ENCODE data around the gene COL16A1.

COL16A1 gene

DNA sequence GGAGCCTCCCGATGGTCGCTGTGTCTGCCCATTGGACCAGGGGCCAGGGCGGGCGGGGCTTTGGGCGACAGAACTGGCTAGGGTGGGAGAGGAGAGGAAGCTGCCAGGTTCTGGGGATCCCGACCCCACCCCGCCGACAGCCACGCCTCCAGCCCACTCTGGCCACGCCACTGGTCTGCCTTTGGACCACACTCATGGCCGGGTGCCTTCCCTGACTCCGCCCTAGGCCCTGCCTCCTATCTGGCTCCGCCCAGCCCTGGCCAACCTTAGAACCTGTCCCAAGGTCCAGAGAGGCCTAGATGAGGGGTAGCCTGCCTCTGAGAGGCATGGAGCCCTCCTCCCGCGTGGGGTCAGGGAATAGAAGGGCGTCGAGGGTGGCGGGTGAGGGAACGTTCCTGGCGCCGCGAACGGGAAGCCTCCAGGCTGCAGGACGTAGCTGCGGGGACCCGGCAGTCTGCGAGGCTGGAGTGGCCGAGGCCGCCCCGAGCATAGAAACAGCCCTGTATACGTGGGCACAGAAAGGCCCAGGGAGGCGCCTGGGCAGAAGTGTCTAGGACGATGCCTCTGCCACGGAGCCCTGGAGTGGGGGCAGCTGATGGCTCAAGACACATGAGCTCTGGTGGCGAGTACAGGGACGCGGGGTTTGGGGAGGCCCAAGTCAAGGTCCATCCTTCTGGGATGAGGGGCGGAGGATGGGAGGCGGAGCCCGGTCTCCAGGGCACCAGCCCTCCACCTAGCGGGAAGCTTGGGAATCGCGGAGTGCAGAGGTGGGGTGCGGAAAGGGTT lies 11.5 kb upstream of the COL16A1 start:
- DNase-seq (ENCODE audit: extremely low spot score): peak; percentile 96
- POLR2A ChIA-PET: interaction anchor here (1.0 to 2.3 kb wide), 7 partner anchors 11 to 74 kb away, joined by 3 to 20 read pairs (median 8); partner anchors contain the start of gene COL16A1
- CTCF ChIA-PET: interaction anchor here (0.6 to 3.2 kb wide), 13 partner anchors 9 to 239 kb away, joined by 3 to 18 read pairs (median 7); partner anchors contain the start of gene COL16A1

DNA sequence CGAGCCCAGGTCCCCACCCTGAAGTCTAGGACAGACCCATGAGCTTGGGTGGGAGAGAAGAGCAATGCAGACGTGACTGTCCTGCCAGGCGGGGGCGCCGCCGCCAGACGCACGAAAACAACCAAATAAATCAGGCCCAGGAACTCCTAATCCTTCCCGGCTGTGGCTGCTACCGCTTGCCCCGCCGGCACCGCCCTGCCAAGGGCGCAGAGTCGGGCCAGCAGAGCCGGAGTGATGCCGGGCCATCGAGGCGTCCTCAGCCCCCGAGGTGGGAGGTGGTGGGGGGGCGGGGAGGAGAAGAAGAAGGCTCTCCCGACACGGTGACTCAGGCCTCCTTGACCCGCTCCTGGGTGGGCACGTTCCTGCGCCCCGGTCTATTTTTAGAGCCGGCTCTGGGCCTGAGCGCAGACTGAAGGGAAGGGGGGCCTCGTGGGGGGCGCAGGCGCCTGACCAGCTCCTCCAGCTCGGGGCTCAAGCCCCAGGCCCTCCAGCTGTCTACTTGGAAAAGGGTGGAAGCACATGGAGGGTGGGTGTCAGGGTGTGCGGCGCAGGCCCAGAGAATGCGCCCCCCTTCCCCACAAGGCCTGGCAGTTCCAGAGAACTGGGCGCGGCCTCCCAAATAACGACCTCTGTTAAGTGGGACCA lies 10.7 kb upstream of the COL16A1 start:
- CTCF ChIA-PET: interaction anchor here (0.7 to 3.2 kb wide), 12 partner anchors 10 to 478 kb away, joined by 3 to 18 read pairs (median 5); partner anchors contain the start of gene COL16A1
- DNase-seq (ENCODE audit: extremely low spot score): peak; percentile 83
- no peak for TF ChIP-seq BHLHE40 (IDR thresholded peaks at IDR 0.05; ENCODE audit: borderline replicate concordance)
- TF ChIP-seq, protein P1, sequence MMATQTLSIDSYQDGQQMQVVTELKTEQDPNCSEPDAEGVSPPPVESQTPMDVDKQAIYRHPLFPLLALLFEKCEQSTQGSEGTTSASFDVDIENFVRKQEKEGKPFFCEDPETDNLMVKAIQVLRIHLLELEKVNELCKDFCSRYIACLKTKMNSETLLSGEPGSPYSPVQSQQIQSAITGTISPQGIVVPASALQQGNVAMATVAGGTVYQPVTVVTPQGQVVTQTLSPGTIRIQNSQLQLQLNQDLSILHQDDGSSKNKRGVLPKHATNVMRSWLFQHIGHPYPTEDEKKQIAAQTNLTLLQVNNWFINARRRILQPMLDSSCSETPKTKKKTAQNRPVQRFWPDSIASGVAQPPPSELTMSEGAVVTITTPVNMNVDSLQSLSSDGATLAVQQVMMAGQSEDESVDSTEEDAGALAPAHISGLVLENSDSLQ (IDR thresholded peaks at IDR 0.05): peak; percentile 70
- POLR2A ChIA-PET: interaction anchor here (1.0 to 2.3 kb wide), 3 partner anchors 10 to 14 kb away, joined by 3 to 20 read pairs (median 10); partner anchors contain the start of gene COL16A1

More for the DNA sequence above, 11.5 kb upstream of the COL16A1 start:
- TF ChIP-seq L3MBTL2 (conservative IDR thresholded peaks at IDR 0.05) (peak; percentile 64), HDGF (IDR thresholded peaks at IDR 0.05; ENCODE audit: borderline replicate concordance) (peak; percentile 71; the same call in 1 of the 2 replicates), LEF1 (IDR thresholded peaks at IDR 0.05; ENCODE audit: borderline replicate concordance) (no peak)
- TF ChIP-seq, protein P1 (IDR thresholded peaks at IDR 0.05): no peak

DNA sequence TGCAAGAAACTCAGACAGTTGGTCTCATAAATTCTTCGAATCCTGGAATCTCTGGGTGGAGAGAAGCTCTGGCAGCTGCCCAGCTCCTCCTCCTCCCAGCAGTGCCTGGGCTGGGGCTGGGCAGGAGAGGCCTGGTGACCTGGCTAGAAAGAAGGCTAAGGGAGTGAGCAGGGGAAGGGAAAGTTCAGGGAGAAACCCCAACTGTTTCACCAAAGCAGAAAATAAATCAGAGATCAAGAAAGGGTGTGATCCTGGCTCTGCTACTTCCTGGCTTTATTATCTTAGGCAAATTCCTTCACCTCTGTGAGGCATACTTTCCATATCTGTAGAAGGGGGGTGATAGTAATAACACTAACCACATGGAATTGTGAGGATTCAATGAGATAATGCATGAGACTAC lies 8.8 kb upstream of the COL16A1 start:
- ChIA-PET CTCF (interaction anchor here (0.6 to 1.2 kb wide), 4 partner anchors 45 to 228 kb away, joined by 3 read pairs; no protein-coding TSS in a partner anchor), POLR2A (no interaction called here)
- TF ChIP-seq TARDBP (IDR thresholded peaks at IDR 0.05) (no peak), BHLHE40 (IDR thresholded peaks at IDR 0.05; ENCODE audit: borderline replicate concordance) (no peak), SP1 (IDR thresholded peaks at IDR 0.05) (no peak), FOXK2 (IDR thresholded peaks at IDR 0.05) (no peak), ZNF384 (IDR thresholded peaks at IDR 0.05) (no peak), HDGF (IDR thresholded peaks at IDR 0.05; ENCODE audit: borderline replicate concordance) (no peak), ARNT (IDR thresholded peaks at IDR 0.05) (no peak), CTBP1 (IDR thresholded peaks at IDR 0.05; ENCODE audit: borderline replicate concordance) (no peak), FOXA1 (IDR thresholded peaks at IDR 0.05) (no peak), NFRKB (IDR thresholded peaks at IDR 0.05) (no peak), LEF1 (IDR thresholded peaks at IDR 0.05; ENCODE audit: borderline replicate concordance) (no peak), L3MBTL2 (conservative IDR thresholded peaks at IDR 0.05) (no peak), FOXM1 (IDR thresholded peaks at IDR 0.05; ENCODE audit: borderline replicate concordance) (no peak), SUZ12 (IDR thresholded peaks at IDR 0.05) (no peak), ELF4 (IDR thresholded peaks at IDR 0.05) (no peak)
- TF ChIP-seq, protein P1 (IDR thresholded peaks at IDR 0.05): no peak
- DNase-seq (ENCODE audit: extremely low spot score): no peak

DNA sequence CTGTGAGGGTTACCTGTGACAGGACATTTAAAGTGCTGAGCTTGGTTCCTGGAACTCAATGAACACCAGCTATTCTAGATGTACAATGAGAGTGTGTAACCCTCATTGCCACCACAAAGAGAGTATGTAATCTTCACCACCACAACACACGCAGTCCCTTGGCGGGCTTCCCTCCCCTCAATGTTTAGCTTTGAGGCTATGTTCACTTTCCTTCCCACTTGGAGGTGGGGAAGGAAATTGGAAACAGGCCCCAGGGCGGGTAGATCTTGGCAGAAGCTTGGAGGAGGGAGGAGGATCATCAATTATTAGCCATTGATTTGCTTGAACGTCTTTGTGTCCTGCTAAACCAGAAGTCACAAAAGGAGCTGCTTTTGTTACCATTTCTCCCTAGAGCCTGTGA lies 8.3 kb upstream of the COL16A1 start:
- ChIA-PET CTCF (interaction anchor here (0.6 to 1.2 kb wide), 6 partner anchors 36 to 228 kb away, joined by 3 to 7 read pairs (median 3); no protein-coding TSS in a partner anchor), POLR2A (no interaction called here)
- no peak for DNase-seq (ENCODE audit: extremely low spot score)
- no peak for TF ChIP-seq NFRKB (IDR thresholded peaks at IDR 0.05)
- TF ChIP-seq LEF1 (IDR thresholded peaks at IDR 0.05; ENCODE audit: borderline replicate concordance): no peak
- TF ChIP-seq ARNT (IDR thresholded peaks at IDR 0.05): no peak
- TF ChIP-seq SP1 (IDR thresholded peaks at IDR 0.05): no peak
- TF ChIP-seq L3MBTL2 (conservative IDR thresholded peaks at IDR 0.05): no peak
- TF ChIP-seq FOXK2 (IDR thresholded peaks at IDR 0.05): no peak
- TF ChIP-seq ELF4 (IDR thresholded peaks at IDR 0.05): no peak
- no peak for TF ChIP-seq ZNF384 (IDR thresholded peaks at IDR 0.05)
- no peak for TF ChIP-seq BHLHE40 (IDR thresholded peaks at IDR 0.05; ENCODE audit: borderline replicate concordance)
- no peak for TF ChIP-seq TARDBP (IDR thresholded peaks at IDR 0.05)
- no peak for TF ChIP-seq CTBP1 (IDR thresholded peaks at IDR 0.05; ENCODE audit: borderline replicate concordance)
- TF ChIP-seq FOXA1 (IDR thresholded peaks at IDR 0.05): no peak
- no peak for TF ChIP-seq HDGF (IDR thresholded peaks at IDR 0.05; ENCODE audit: borderline replicate concordance)
- TF ChIP-seq FOXM1 (IDR thresholded peaks at IDR 0.05; ENCODE audit: borderline replicate concordance): no peak
- TF ChIP-seq, protein P1 (IDR thresholded peaks at IDR 0.05): no peak
- no peak for TF ChIP-seq SUZ12 (IDR thresholded peaks at IDR 0.05)

DNA sequence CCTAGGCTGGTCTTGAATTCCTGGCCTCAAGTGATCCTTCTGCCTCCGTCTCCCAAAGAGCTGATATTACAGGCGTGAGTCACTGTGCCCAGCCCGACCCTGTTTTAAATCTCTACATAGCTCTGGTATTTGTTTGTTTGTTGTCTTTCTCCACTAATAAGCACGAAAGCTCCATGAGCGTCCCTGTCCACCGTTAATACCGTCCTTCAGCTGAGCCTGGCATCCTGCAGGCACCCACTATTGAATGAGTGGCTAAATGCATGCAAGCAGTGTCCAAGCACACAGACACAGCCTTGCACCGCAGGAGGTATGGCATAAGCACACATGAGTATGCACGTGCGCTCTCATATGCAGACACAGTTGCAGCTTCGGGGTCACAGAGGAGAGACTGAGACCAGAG lies 4.5 kb upstream of the COL16A1 start:
- ChIA-PET POLR2A (no interaction called here), CTCF (no interaction called here)
- no peak for TF ChIP-seq L3MBTL2 (conservative IDR thresholded peaks at IDR 0.05)
- TF ChIP-seq ARNT (IDR thresholded peaks at IDR 0.05): no peak
- TF ChIP-seq TARDBP (IDR thresholded peaks at IDR 0.05): no peak
- TF ChIP-seq LEF1 (IDR thresholded peaks at IDR 0.05; ENCODE audit: borderline replicate concordance): no peak
- TF ChIP-seq HDGF (IDR thresholded peaks at IDR 0.05; ENCODE audit: borderline replicate concordance): no peak
- TF ChIP-seq, protein P1 (IDR thresholded peaks at IDR 0.05): no peak
- no peak for TF ChIP-seq CTBP1 (IDR thresholded peaks at IDR 0.05; ENCODE audit: borderline replicate concordance)
- no peak for TF ChIP-seq FOXA1 (IDR thresholded peaks at IDR 0.05)
- DNase-seq (ENCODE audit: extremely low spot score): no peak

All from HEK293T (cell line).